Iris pigment epithelial cell (primary cell): ENCODE measurements around the gene GASK1A.
"Not testable (repeated sequence)": the region's sequence is repeated elsewhere in the genome, so short reads cannot be mapped to it uniquely, and the experiment has no call there.

ENCODE experiments used
- DNase-seq: peaks from one replicate; pipeline ENCODE4 v3.0.0-alpha.2; 2011; ENCODE audit warnings: low read depth

Gene GASK1A

GRCh38 chr3:43032646-43033628, 53.8 kb downstream of the GASK1A start:
- DNase-seq = no peak

DNA sequence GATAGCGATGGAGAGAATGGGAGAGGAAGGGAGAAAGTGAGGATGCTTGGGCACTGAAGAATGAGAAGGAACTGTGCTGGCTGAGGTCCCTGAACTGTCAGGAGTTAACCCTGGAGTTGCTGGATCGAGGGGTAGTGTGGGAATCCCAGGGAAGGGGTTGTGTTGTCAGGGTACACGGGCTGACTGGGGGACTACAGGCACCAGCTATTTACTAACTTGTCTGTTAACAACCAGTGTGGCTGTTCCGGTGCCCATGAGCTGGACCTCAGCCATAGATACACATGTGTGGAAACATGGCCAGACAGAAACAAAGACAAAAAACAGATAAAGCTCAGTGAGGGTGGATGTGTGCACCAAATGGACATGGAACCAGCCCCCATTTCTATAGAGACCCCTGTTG, 55.1 kb downstream of the GASK1A start:
- DNase-seq = no peak

DNA sequence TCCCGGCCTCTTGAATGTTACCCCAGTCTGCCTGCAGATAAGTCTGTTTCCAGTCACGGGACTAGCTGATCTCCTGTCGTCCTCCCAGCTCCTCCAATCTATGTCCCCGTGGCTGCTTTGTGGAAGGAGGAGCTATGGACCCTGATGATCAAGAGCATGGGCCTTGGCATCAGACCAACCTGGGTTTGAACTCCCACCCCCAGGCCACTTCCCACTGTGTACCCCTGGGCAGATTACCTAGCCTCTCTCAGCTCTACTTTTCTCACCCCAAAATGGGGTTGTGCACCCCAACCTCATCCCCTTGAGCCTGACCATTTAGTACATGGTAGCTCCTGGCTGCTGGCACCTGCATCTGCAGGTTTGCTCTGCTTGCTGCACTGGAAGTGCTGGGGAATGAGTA, 55.8 kb downstream of the GASK1A start:
- DNase-seq = no peak

- no peak for DNase-seq
Observed at GRCh38 chr3:43035801-43036365, 56.8 kb downstream of the GASK1A start.

DNA sequence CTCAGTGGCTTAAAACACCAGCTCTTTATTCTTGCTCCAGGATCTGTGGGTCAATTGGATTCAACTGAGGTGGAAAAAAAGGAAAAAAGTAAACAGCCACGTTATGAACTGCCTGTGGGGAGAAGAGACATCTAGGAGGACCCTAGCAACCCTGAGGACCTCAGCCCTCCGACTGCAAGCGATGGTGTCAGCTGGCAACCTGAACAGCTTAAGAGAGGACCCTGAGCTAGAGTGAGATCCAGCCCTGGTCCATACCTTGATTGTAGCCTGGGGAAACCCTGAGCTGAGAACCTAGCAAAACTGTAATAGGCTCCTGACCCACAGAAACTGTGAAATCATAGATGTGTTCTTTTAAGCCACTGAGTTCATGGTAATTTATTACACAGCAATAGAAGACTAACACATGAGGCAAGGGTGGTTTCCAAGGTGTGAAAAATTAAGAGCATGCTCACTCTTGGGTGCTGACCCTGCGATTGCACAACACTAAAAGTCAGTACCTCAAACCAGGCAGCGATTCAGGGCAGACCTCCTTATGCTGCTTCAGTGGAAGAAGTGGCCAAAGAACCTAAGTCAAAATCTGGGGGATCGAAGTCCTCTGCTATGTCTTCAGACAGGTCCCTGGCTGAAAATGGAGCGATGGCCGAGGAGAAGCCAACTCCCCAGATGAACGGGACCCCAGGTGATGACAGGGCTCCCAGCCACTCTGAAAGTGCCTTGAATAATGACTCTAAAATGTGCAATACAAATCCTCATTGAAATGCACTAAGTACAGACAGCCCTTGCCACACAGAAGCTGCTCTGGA, 57.7 kb downstream of the GASK1A start:
- DNase-seq = no peak

- DNase-seq = no peak
Observed at GRCh38 chr3:43038010-43038409, 58.9 kb downstream of the GASK1A start.

GRCh38 chr3:43041517-43041916, 62.4 kb downstream of the GASK1A start:
- DNase-seq = no peak

- DNase-seq = peak; percentile 18
Observed at GRCh38 chr3:43043071-43043766, 64.1 kb downstream of the GASK1A start.

- DNase-seq = no peak
Observed at GRCh38 chr3:43043793-43044192, 64.7 kb downstream of the GASK1A start.

GRCh38 chr3:43045079-43045478, 66.0 kb downstream of the GASK1A start:
- not testable (repeated sequence) for DNase-seq

DNA sequence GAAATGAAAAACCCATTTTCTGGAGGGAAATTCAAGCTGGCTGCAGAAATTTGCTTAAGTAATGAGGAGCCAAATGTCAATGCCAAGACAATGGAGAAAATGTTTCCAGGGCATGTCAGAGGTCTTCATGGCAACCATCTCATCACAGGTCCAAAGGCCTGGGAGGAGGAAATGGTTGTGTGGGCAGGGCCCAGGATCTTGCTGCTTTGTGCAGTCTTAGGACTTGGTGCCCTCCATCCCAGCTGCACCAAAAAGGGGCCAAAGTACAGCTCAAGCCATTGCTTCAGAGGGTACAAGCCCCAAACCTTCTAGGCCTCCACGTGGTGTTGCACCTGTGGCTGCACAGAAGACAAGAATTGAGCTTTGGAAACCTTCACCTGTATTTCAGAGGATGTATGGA, 67.5 kb downstream of the GASK1A start:
- no peak for DNase-seq

DNA sequence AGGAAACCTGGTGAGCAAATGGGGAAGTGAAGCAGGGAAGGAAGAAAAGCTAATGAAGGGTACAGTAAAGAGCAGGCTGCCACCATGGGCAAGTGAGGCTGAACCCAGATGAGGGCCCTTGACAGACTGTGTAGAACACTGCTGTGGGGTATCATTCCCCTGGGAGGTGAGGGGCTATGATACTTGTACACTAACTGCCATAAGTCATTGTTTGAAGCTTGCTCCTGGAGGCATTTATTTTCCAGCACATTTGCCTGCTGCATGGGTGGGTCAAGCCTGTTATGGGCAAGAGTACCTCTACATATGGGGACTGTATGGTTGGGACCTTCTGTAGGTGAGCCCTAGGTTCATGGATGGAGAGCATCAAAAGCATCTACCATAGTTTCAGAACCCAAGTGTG, 69.4 kb downstream of the GASK1A start:
- no peak for DNase-seq

GRCh38 chr3:43053291-43053690, 74.2 kb downstream of the GASK1A start:
- DNase-seq = no peak

DNA sequence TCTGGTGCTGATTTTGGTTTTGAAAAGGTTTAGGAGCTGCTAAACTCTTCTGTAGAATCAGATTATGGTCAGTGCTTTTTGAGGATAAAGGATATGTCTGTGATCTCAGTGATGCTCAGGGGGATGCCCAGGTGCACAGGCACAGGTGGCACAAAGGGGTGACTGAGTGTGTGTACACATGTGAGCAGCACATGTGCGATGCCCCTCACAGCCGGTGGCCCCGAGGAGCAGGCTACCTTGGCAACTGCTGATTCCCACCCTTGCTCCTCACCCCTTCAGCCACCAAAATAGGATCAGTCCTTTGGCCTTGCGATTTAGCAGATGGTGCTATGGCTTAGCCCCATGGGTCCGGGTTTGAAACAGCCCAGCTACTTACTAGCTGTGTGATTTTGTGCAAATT, 75.6 kb downstream of the GASK1A start:
- DNase-seq = no peak

GRCh38 chr3:43055393-43055792, 76.3 kb downstream of the GASK1A start:
- DNase-seq = no peak

DNA sequence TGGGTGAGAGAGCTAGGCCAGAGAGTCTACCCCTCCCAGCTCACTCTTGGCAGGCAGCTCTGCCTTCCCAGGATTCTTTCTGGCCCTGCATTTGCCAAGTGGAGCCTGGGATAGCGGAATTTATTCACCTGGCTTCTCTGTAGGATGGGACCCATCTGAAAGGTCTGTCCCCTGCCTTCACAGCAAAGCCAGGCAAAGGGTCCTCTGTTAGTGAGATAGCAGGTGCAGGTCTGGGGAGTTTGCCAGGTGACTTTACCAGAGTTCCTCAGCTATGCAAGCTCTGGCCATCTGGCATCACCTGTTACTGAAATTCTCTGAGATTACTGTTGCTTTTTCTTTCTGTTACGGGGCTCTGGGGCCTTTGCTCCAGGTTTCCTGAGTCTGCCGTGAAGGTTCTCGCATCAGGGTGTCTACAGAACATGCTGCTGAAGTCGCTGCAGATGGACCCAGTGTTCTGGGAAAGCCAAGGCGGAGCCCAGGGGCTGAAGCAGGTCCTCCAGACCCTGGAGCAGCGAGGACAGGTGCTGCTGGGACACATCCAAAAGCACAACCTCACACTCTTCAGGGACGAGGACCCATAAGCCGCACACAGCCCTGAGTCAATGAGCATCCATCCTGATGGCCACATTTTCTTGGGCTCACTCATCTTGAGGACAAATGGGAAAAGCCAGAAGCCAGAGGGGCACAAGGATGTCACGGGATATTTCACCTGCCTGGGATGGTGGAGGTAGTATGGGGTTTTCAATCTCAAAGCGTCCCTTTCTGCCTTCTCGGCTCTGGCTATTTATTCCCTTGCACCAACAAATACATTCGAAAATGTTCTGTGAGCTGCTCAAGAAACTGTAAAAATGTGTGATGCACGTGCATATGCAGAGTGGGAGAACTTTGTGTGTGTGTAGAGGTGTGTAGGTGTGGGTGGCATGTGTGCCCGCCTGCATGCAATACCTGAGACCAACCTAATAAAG, 77.0 kb downstream of the GASK1A start:
- no peak for DNase-seq

- no peak for DNase-seq
Observed at GRCh38 chr3:43059456-43059855, 80.3 kb downstream of the GASK1A start.

DNA sequence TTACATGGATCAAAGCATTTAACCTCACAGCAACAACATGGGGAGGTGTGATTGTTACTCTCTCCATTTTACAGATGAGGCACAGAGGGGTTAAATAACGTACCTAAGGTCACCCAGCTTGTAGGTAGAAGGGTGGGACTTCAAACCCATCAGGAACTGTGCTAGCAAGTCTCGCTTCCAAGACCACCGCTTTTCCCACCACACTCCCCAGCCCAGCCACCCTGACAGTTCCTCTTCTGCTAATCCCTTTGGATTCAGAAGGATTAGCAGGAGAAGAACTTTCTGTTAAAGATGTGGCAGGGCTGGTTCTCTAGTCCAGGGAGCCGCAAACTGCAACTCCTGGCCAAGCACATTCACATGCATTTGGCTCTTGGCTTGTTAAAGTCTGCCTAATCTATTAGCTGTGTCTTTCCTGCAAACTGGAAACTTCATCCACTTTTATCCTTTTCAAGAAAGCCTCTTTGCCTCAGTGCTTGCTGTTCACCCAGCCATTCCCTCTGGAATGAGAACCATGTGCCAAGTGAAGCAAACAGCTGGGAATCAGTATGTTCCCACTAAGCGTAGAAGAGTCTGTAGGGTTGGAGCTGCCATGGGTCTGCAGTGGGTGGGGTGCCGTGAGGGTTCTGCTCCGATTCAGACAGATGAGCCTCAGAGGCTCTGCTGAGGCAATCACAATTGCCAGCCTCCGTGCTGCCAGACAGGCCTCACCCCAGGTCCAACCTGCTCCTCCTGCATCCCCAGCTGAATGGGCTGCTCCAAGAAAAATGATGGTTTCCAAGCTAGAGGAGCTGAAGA, 82.2 kb downstream of the GASK1A start:
- DNase-seq = no peak

GRCh38 chr3:43062040-43062563, 83.0 kb downstream of the GASK1A start:
- no peak for DNase-seq

- peak; percentile 24 for DNase-seq
Observed at GRCh38 chr3:43062564-43063040, 83.5 kb downstream of the GASK1A start.
